SK-N-MC (cell line): ENCODE measurements around the gene ADH7.

Source experiments
- EZH2 ChIP-seq: fragments of 200-600 bp; sonication (generic); IDR thresholded peaks from one replicate; pipeline ENCODE4 v1.6.1; 2017; ENCODE audit warnings: antibody characterized with exemption
- POLR2AphosphoS5 ChIP-seq: IDR thresholded peaks from 2 replicates; pipeline ENCODE4 v1.6.1; 2012; ENCODE audit warnings: mild to moderate bottlenecking, low read depth, low read length, borderline replicate concordance

DNA sequence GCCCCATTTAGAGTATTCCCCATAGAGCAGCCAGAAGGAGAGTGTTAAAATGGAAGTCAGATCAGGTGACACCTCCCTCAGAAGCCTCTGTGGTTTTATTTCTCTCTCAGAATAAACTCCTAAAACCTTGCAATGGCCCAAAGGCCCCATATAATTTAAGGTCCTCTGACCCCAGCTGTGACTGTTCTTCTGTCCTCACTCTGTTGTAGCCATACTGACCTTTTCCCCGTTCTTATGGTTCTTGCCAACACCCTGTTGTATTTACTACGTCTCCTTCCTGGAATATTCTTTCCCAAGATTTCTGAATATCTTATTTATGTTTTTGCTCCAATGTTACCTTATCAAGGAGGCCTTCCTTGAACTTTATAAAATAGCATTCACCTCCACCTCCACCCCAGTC is 18.0 kb downstream of the ADH7 start:
- TF ChIP-seq POLR2AphosphoS5 = no peak
- no peak for TF ChIP-seq EZH2
